GM20431 (cell line): ENCODE results near the gene ZAR1L.

Experiments
- in situ Hi-C: fragments of 300-500 bp; cut with MseI, MboI; formaldehyde crosslinking; loops from one replicate; pipeline ENCODE4 v1.15.0; 2020; ENCODE audit warnings: low sequenced_read_pairs; ENCODE audit not compliant: unreplicated experiment

The ZAR1L gene

GRCh38 chr13:32262165-32262564, 53.0 kb downstream of the ZAR1L start:
- in situ Hi-C loops, result no loop called here

- in situ Hi-C loops, result no loop called here
Measured at GRCh38 chr13:32261567-32261966, 53.6 kb downstream of the ZAR1L start.

- in situ Hi-C loops, result no loop called here
Measured at GRCh38 chr13:32259116-32259515, 56.0 kb downstream of the ZAR1L start.

- in situ Hi-C loops, result no loop called here
Measured at GRCh38 chr13:32257649-32258048, 57.5 kb downstream of the ZAR1L start.

- in situ Hi-C loops, result no loop called here
Measured at GRCh38 chr13:32256243-32256642, 58.9 kb downstream of the ZAR1L start.

- in situ Hi-C loops, result no loop called here
Measured at GRCh38 chr13:32255724-32256109, 59.4 kb downstream of the ZAR1L start.

GRCh38 chr13:32254916-32255723, 60.0 kb downstream of the ZAR1L start:
- in situ Hi-C loops, result no loop called here

GRCh38 chr13:32254416-32254815, 60.7 kb downstream of the ZAR1L start:
- in situ Hi-C loops, result no loop called here

- in situ Hi-C loops, result no loop called here
Measured at GRCh38 chr13:32253911-32254399, 61.2 kb downstream of the ZAR1L start.
